Endometrial microvascular endothelial cells (primary cell): ENCODE results near the gene ABI3. TPM values are rescaled to one million over a fixed set of nuclear protein-coding genes. Genes with fewer than 3 reads are reported as not detected.

Experiments
- total RNA-seq: library from RNA; depleted of rRNA; stranded (reverse); fragments of >200 nt; gene quantifications from one replicate; pipeline ENCODE4 v1.2.3, GENCODE V29; 2015; ENCODE audit errors: inconsistent ontology term

The ABI3 gene
- total RNA-seq, 1 donor from 2014 or later, result 69.5 TPM

Other genes with a start within 250 kb of the ABI3 start
- gene GIP, start 242.1 kb upstream of the ABI3 start, total RNA-seq, result not detected
- 0.09 TPM for gene IGF2BP1, start 213.3 kb upstream of the ABI3 start, total RNA-seq
- not detected for gene B4GALNT2, start 77.9 kb upstream of the ABI3 start, total RNA-seq
- 5.4 TPM for gene GNGT2, start 133 bp upstream of the ABI3 start, total RNA-seq
- not detected for gene PHOSPHO1, start 20.1 kb downstream of the ABI3 start, total RNA-seq
- gene ZNF652, start 151.5 kb downstream of the ABI3 start, total RNA-seq, result 5.9 TPM
- gene PHB1, start 204.2 kb downstream of the ABI3 start, total RNA-seq, result 246 TPM